ENCODE results near the gene CTRB1.

CTRB1 gene

GRCh38 chr16:75218256-75219076 lies at the start of gene CTRB1:
CTRB1 (plus strand) TSS chr16:75218988; CDS start chr16:75219008, 20 bp downstream.
- in situ Hi-C loops (cut with HindIII; ENCODE audit: low sequenced_read_pairs): no loop called here

DNA sequence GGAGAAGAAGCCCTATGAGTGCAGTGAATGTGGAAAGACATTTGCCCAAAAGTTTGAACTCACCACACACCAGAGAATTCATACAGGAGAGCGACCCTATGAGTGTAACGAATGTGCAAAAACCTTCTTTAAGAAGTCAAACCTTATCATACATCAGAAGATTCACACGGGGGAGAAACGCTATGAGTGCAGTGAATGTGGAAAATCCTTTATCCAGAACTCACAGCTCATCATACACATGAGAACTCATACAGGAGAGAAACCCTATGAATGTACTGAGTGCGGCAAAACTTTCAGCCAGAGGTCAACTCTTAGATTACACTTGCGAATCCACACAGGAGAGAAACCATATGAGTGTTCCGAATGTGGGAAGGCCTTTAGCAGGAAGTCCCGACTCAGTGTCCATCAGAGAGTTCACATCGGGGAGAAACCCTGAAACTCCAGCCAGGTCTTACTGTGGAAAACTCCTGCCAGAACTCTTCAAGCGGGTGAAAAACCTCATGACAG lies 48.8 kb upstream of the CTRB1 start:
- in situ Hi-C loops (cut with HindIII; ENCODE audit: low sequenced_read_pairs): no loop called here

- in situ Hi-C loops (cut with HindIII; ENCODE audit: low sequenced_read_pairs): no loop called here
Observed at GRCh38 chr16:75172578-75172977, 46.2 kb upstream of the CTRB1 start.

DNA sequence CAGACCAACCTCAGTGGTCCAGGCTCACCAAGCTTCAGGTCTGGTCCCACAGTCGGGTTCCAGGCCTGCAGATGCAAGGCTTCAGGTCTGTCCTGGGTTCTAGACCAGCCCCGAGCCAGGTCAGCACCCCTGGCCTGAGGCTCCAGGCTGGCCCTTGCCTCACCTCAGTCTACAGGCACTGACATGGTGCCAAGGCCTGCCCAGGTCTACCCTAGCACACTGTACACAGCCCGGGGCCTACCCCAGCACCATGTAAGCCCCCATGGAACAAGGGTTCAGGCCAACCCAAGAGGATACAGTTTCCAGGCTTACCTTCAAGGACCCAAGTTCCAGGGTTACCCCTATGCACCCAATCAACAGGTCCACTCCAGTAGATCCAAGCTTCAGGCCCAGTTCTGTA lies 43.7 kb upstream of the CTRB1 start:
- in situ Hi-C loops (cut with HindIII; ENCODE audit: low sequenced_read_pairs): no loop called here

- in situ Hi-C loops (cut with HindIII; ENCODE audit: low sequenced_read_pairs): no loop called here
Observed at GRCh38 chr16:75176926-75177325, 41.9 kb upstream of the CTRB1 start.

DNA sequence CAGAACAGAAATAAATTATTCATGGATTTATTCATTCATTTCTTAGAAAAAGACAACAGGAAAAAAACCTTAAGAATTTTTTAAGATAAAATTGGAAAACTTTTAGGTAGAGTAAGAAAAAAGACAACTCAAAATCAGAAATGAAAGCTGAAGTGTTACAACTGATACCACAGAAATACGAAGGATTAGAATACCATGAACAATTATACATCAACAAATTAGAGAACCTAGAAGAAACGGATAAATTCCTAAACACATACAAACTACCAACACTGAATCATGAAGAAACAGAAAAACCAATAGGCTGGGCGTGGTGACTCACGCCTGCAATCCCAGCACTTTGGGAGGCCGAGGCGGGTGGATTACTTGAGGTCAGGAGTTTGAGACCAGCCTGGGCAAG lies 39.6 kb upstream of the CTRB1 start:
- in situ Hi-C loops (cut with HindIII; ENCODE audit: low sequenced_read_pairs): no loop called here

GRCh38 chr16:75181630-75182029 lies 37.2 kb upstream of the CTRB1 start:
- in situ Hi-C loops (cut with HindIII; ENCODE audit: low sequenced_read_pairs): no loop called here

DNA sequence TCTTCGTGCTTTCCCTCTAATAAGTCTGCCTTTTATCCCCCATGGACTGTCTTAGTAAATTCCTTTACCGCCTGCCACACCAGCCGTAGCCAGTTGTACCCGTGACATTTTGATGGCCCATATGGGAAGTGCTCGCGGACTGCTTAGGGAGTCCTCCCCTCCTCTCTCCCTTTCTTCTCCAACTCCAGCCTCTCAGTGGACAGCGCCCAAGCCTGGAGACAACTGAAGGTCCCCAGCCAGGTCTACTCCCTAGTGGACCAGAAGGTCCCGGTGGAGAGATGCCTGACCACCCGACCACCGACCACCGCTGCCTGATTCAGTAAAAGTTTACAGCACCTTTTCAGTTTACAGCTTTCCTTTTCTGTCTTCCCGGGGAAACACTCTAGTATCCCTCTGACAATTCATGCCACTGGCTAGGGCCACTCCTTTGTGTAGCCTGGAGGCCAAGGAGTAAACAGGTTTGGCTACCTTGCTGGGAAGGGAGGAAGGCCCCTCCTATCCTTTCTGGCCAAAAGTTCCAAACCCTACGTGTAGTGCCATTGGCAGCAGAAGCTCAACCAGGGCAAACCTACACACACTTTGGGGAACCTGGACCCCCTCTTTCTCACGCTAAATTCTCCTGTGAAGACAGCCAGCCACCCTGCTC lies 29.8 kb upstream of the CTRB1 start:
- in situ Hi-C loops (cut with HindIII; ENCODE audit: low sequenced_read_pairs): no loop called here

- in situ Hi-C loops (cut with HindIII; ENCODE audit: low sequenced_read_pairs): no loop called here
Observed at GRCh38 chr16:75189638-75190245, 29.0 kb upstream of the CTRB1 start.

- in situ Hi-C loops (cut with HindIII; ENCODE audit: low sequenced_read_pairs): no loop called here
Observed at GRCh38 chr16:75192606-75193264, 26.1 kb upstream of the CTRB1 start.

DNA sequence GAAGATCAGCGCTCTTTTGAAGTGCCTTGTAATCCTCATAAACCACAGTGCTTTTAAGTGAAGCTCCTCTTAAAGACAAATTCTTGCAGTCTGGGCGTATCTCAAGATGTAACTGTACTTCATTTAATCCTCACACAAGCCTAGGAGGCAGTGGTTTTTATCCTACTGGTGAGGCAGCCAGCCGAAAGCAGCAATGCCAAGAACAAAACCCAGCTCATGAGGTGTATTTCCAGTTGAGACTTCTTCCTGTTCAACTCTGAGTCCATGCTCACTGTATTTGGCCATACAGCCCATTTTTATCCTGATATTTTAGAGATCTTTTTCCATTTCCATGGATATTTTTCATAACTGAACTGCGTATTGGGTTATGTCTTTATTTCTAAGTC lies 25.5 kb upstream of the CTRB1 start:
- in situ Hi-C loops (cut with HindIII; ENCODE audit: low sequenced_read_pairs): no loop called here

- in situ Hi-C loops (cut with HindIII; ENCODE audit: low sequenced_read_pairs): no loop called here
Observed at GRCh38 chr16:75193730-75194444, 24.9 kb upstream of the CTRB1 start.

- in situ Hi-C loops (cut with HindIII; ENCODE audit: low sequenced_read_pairs): loop anchor here (5.0 kb wide), 1 partner anchor 41 kb away; no protein-coding TSS in a partner anchor
Observed at GRCh38 chr16:75195811-75196790, 22.7 kb upstream of the CTRB1 start.

DNA sequence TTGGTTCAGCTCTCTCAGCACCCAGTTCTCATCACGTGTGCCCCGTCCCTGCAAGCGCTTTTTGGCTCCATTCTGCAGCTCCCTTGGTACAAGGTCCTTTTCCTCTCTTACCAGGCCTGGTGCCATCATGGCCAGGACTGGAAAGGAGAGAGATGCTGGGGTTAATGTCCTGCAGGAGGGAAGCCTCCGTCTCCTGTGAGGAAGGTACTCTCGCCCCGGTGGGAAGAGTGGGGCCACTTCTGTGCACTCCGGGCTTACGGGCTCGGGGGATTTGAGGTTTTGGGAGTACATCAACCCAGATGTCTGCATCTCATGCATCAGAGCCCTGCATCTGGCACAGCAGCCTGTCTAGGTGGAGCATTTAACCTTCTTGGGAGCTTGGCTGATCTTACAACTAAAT lies 22.0 kb upstream of the CTRB1 start:
- in situ Hi-C loops (cut with HindIII; ENCODE audit: low sequenced_read_pairs): loop anchor here (5.0 kb wide), 1 partner anchor 40 kb away; no protein-coding TSS in a partner anchor

- in situ Hi-C loops (cut with HindIII; ENCODE audit: low sequenced_read_pairs): loop anchor here (5.0 kb wide), 1 partner anchor 40 kb away; no protein-coding TSS in a partner anchor
Observed at GRCh38 chr16:75197522-75198134, 21.2 kb upstream of the CTRB1 start.

DNA sequence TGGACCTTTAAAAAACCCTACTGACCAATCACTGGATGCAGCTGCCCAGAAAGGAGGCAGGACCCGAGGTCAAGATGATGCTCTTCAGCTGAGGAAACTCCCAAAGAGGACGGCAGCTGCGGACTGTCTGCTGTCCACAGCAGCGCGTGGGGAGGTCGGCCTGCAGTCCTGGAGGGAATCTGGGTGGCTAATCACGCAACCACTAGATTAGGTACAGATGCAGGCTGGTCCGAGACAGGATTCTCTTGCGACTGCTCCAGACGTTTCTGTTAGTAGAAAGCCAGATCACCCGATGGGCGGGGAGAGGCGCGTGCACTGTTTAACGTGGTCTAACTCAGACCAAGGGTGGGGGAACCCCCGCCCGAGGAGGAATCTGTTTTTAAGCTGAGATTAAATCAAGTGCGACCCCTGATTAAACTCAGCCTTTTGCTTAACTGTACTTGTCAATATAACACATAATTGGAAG lies 20.6 kb upstream of the CTRB1 start:
- in situ Hi-C loops (cut with HindIII; ENCODE audit: low sequenced_read_pairs): loop anchor here (5.0 kb wide), 1 partner anchor 39 kb away; no protein-coding TSS in a partner anchor

GRCh38 chr16:75202069-75202590 lies 16.7 kb upstream of the CTRB1 start:
- in situ Hi-C loops (cut with HindIII; ENCODE audit: low sequenced_read_pairs): no loop called here

- in situ Hi-C loops (cut with HindIII; ENCODE audit: low sequenced_read_pairs): no loop called here
Observed at GRCh38 chr16:75203096-75203495, 15.7 kb upstream of the CTRB1 start.
